ENCODE data around the gene TARS1.

DNA sequence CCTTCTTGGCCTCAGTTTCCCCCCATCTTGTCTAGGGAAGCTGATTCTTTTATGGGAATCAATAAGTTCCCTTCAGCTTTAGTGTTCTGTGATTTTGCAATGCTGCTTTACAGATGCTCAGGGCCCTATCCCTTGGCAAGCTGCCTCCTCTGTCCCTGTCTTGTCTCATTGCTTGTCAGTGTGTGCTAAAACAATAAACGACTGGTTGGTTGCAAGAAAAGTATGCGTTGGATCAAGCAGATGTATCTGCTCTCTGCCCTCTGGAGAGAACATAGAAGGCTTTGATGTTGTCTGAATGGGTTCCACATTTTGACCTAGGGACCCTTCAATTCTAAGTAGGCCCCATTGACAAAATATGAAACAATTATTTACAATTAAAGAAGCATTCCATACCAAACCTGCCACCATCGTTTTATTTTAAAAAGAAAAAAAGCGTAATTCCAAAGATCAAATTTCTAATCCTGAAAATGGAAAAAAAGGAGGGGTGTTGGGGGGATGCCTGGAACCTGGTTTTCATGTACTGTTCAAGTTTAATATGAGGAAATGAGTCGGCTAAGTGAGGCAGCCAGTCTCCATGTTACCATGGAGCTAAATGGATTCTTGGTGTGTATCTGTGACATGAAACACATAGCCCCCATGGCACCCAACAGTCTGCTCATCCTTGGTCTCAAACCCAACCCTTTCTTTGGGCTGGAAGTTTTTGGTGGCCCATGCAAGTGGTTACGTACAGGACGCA lies 31.2 kb upstream of the TARS1 start:
- TF ChIP-seq EZH2 (IDR thresholded peaks at IDR 0.05; ENCODE audit: borderline replicate concordance, low read depth, low read length, poor library complexity, severe bottlenecking): no peak
- TF ChIP-seq, protein P1, sequence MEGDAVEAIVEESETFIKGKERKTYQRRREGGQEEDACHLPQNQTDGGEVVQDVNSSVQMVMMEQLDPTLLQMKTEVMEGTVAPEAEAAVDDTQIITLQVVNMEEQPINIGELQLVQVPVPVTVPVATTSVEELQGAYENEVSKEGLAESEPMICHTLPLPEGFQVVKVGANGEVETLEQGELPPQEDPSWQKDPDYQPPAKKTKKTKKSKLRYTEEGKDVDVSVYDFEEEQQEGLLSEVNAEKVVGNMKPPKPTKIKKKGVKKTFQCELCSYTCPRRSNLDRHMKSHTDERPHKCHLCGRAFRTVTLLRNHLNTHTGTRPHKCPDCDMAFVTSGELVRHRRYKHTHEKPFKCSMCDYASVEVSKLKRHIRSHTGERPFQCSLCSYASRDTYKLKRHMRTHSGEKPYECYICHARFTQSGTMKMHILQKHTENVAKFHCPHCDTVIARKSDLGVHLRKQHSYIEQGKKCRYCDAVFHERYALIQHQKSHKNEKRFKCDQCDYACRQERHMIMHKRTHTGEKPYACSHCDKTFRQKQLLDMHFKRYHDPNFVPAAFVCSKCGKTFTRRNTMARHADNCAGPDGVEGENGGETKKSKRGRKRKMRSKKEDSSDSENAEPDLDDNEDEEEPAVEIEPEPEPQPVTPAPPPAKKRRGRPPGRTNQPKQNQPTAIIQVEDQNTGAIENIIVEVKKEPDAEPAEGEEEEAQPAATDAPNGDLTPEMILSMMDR (conservative IDR thresholded peaks at IDR 0.05; ENCODE audit: low read depth, low read length): no peak

Measured in A673 (cell line).